HG02623 (cell line): ENCODE measurements around the gene PIGU.
"Not testable (repeated sequence)": the region's sequence is repeated elsewhere in the genome, so short reads cannot be mapped to it uniquely, and the experiment has no call there.

Experiments used
- ATAC-seq: cut with Tn5 transposase; IDR thresholded peaks from one replicate; pipeline ENCODE4 v1.9.1; 2021; ENCODE audit warnings: moderate library complexity; ENCODE audit not compliant: unreplicated experiment

PIGU gene

GRCh38 chr20:34537651-34538050, 139.2 kb downstream of the PIGU start:
- no peak for ATAC-seq

- no peak for ATAC-seq
Measured at GRCh38 chr20:34536798-34537394, 140.0 kb downstream of the PIGU start.

- no peak for ATAC-seq
Measured at GRCh38 chr20:34535857-34536256, 141.0 kb downstream of the PIGU start.

- no peak for ATAC-seq
Measured at GRCh38 chr20:34535301-34535840, 141.5 kb downstream of the PIGU start.

- no peak for ATAC-seq
Measured at GRCh38 chr20:34534391-34535165, 142.3 kb downstream of the PIGU start.

GRCh38 chr20:34532756-34533155, 144.1 kb downstream of the PIGU start:
- ATAC-seq, result no peak

- no peak for ATAC-seq
Measured at GRCh38 chr20:34532320-34532719, 144.6 kb downstream of the PIGU start.

GRCh38 chr20:34531608-34532265, 145.2 kb downstream of the PIGU start:
- ATAC-seq, result no peak

- no peak for ATAC-seq
Measured at GRCh38 chr20:34530342-34530741, 146.6 kb downstream of the PIGU start.

GRCh38 chr20:34529742-34530141, 147.2 kb downstream of the PIGU start:
- no peak for ATAC-seq

GRCh38 chr20:34528921-34529297, 148.0 kb downstream of the PIGU start:
- ATAC-seq, result no peak

- no peak for ATAC-seq
Measured at GRCh38 chr20:34527016-34527415, 149.9 kb downstream of the PIGU start.

- ATAC-seq, result no peak
Measured at GRCh38 chr20:34526466-34526865, 150.4 kb downstream of the PIGU start.

GRCh38 chr20:34525709-34526416, 151.0 kb downstream of the PIGU start:
- ATAC-seq, result no peak

- ATAC-seq, result no peak
Measured at GRCh38 chr20:34525342-34525708, 151.6 kb downstream of the PIGU start.

- no peak for ATAC-seq
Measured at GRCh38 chr20:34524426-34524825, 152.5 kb downstream of the PIGU start.

- no peak for ATAC-seq
Measured at GRCh38 chr20:34522969-34523871, 153.7 kb downstream of the PIGU start.

- ATAC-seq, result not testable (repeated sequence)
Measured at GRCh38 chr20:34519841-34520240, 157.1 kb downstream of the PIGU start.

GRCh38 chr20:34518863-34519262, 158.0 kb downstream of the PIGU start:
- not testable (repeated sequence) for ATAC-seq

- ATAC-seq, result no peak
Measured at GRCh38 chr20:34517114-34517505, 159.8 kb downstream of the PIGU start.
